Measurements from ENCODE around the gene TAF6L. TPM values are rescaled to one million over a fixed set of nuclear protein-coding genes. Genes with fewer than 3 reads are reported as not detected.

Gene TAF6L
- total RNA-seq, 1 donor = 16.8 TPM

DNA sequence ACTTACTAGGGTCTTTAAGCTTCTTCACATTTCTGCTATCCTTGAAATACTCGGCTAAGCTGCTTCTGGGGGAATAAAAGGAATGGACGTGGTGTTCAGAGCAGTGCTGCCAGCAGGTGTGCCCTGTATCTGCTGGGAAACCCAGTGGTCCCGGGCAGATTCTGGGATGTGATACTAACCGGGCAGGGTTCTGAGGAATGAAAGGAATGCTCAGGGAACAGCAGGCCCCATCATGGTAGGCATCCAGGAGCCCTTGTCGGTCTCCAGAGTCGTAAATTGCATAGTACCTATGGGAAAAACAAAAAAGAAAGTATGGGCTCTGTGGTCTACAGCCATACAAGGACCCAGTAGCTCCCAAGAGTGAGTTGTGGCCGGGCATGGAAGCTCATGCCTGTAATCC lies 25.1 kb downstream of the TAF6L start:
- H3K4me3 ChIP-seq (ENCODE audit: low read depth, low read length) = no peak overlapping the region
- DNase-seq (ENCODE audit: low read depth) = no peak
- TF ChIP-seq CTCF (IDR thresholded peaks at IDR 0.05; ENCODE audit: insufficient read depth, low read depth, low read length) = no peak

DNA sequence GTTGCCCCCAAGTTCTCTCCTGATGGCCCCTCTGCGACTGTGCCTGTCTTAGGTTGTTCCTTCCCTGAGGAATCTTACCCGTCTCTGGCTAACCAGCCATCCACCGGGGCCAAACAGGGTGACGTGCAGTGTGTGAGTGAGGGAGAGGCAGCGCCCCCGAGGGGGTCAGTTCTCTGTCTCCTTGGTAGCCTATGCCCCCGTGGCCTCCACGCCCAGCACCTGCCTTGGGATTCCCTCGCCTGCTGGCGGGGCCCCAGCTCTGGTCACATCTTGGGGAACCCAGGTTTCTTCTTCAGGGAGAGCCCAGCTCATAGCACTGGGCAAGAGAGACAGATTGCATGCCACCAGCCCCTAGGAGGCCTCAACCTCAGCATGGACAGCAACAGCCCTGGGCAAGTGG lies 28.3 kb downstream of the TAF6L start:
- H3K4me3 ChIP-seq (ENCODE audit: low read depth, low read length) = no peak overlapping the region

GRCh38 chr11:62801071-62801470 lies 29.9 kb downstream of the TAF6L start:
- no peak overlapping the region for H3K4me3 ChIP-seq (ENCODE audit: low read depth, low read length)
- no peak for TF ChIP-seq CTCF (IDR thresholded peaks at IDR 0.05; ENCODE audit: insufficient read depth, low read depth, low read length)
- no peak for DNase-seq (ENCODE audit: low read depth)

More for the DNA sequence above, 28.3 kb downstream of the TAF6L start:
- no peak for TF ChIP-seq CTCF (IDR thresholded peaks at IDR 0.05; ENCODE audit: insufficient read depth, low read depth, low read length)
- DNase-seq (ENCODE audit: low read depth) = no peak

DNA sequence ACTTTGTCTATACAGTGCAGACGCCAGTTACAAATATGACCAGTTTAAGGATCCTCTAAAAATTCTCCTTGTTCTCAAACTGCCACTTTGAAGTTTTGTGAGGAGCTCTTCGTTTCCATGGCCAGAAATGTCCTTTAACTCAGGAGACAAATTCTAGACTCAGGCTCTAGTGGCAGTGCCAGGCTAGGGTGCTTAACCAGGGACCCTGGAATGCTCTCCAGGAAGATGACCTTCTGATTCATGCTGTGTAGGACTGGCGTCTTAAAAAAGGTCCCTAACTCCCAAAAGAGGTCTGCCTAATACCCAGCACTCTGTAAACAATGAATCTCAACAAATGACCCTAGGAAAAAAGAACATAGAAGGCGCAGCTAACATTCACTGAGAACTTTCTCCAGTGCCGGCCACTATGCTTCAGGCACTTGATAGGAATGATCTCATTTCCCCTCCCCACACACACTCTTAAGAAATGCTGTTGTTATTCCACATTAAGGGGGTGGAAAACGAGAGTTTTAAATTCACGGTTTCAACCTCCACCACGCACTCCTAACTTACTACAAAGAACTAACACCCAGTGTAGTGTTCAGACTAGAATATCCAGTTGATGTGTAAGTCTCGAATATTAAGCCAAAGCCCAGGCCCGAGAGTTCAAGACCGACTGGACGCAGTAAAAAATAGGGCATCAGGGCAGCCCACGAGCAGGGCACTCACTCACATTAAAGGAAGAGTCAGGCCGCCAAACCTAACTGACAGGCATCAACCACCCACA lies 33.3 kb downstream of the TAF6L start:
- peak; percentile 62 for DNase-seq (ENCODE audit: low read depth)
- TF ChIP-seq CTCF (IDR thresholded peaks at IDR 0.05; ENCODE audit: insufficient read depth, low read depth, low read length) = no peak
- peak overlapping the region; percentile 83 for H3K4me3 ChIP-seq (ENCODE audit: low read depth, low read length)

DNA sequence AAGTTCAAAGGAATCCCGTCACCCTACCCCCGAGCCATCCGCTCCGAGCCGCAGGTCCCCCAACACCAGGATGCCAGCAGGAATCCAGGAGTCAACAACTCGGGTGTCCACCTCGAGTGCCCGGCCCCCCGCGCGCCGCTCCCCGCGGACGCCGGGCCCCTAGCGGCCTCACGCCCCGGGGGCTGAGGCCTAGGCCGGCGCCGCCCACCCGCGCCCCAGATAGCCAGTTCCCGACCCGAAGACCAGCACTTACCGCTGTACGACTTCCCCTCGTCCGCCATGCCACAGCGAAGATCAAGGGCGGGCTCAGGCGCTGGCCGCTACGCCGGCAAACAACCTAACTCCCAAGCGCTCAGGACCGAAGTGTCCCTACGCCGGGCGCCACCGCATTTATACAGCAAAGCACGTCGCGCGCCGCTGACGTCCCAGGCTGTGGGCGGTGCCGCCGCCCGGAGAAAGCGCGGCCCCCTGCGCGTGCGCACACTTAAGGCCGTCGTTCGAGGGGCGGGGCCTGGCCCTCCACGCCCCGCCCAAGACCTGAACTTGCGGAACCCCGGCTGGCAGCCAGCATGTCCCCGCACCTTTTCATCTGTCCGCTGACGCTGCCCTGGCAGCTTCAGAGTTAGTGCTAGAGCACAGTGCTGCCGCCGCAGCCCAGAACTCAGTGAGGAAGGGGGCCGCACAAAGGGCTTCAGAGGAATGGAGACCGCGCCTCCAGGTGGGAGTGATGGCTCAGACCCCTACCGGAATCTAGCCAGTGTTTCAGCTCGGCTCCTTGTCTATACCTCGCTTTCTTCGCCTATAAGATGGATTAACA lies 34.1 kb downstream of the TAF6L start, which contains the start of gene NXF1:
TSS of gene NXF1 (minus strand) at position 365 of the 817 bp plus-strand sequence. CDS start at position 281, 84 bp downstream.
- peak; percentile 10 for TF ChIP-seq CTCF (IDR thresholded peaks at IDR 0.05; ENCODE audit: insufficient read depth, low read depth, low read length)
- peak; percentile 95 for DNase-seq (ENCODE audit: low read depth)
- H3K4me3 ChIP-seq (ENCODE audit: low read depth, low read length) = peak within 1 kb of the TSS; percentile 83

DNA sequence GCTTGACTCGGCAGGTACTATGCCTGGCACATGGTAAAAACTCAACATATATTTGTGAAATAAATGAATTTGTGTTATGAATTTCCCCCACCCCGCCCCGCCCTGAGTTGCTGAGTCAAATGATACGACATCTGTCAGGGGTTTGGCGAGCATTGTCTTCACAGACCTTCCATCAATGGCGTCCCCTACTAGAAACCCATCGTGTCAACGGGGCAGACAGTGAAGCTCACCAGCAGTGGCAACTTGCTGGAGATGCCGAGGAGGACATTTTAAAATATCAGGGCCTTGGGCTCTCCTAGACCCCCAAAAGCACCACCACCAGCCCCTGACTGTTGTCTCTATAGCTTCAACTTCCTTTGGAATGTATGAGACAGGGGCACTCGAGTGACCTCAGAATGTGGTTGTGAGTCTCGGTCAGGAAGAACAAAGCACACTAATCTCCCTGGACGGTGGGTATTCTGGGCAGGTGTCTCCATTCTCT lies 34.8 kb downstream of the TAF6L start:
- no peak for DNase-seq (ENCODE audit: low read depth)
- no peak for TF ChIP-seq CTCF (IDR thresholded peaks at IDR 0.05; ENCODE audit: insufficient read depth, low read depth, low read length)
- peak overlapping the region; percentile 83 for H3K4me3 ChIP-seq (ENCODE audit: low read depth, low read length)
